ENCODE results near the gene DCLK1.
A peak's percentile ranks its signal among the peaks of the same experiment; 100 is the strongest.

Gene DCLK1

DNA sequence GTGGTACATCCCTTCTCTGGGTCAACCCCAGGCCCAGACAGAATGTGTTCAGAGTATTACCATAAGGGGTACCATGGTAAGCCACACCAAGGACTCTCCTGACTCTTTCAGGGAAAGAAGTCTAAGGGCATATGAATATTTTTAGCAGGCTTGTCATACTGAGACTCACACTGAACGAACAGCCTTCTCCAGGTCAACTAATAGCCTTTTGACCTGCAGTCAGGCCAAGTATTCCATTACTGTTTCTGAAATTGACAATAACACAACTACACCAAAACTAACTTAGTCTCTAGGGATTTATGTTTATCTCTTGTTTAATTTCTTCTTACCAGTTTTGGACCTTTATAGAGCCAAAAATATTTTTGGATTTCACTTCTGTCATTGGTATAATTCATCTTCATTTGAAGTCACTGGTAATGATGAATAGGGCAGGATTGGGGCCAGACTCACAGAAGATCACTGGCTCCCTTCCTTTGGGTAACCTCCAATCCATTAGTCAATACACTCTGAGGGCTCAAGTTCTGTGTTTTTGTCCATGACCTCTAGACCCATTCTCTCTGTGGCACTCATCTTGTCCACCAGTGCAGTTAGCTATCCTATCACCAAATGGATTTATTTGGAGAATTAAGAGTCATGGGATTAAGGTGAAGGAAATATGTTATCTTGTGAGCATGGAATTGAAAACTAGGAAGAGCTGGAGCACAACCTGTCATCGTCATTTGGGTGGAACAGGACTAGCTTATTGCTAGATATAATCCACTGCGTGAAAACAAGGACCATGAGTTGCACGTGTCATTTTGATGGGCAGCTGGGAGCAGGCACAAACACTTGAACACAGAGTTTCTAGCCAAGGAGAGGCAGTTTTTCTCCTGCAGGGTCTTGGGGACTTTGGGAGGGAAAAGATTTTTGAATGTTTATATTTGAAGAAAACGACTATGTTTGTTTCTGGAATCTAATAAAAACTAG is 313.3 kb downstream of the DCLK1 start:
- no peak for DNase-seq

DNA sequence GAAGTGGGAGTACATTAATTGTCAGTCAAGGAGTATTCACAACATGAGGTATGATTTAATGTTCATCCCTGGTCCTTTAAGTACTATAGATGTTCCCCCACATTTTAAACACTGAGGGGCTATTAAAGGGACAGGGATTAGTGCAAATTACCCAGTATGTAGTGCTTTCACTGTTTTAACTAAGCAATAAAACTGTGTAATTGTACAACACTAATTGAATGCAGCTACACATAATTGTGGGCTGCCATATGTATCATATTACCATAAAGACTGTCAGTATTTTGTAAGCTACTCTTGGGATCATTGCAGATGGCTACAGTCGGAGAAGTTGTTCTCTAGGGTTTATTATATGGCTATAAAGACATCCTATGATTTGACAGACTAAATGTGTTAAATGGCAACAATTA is 316.6 kb downstream of the DCLK1 start:
- DNase-seq = no peak

DNA sequence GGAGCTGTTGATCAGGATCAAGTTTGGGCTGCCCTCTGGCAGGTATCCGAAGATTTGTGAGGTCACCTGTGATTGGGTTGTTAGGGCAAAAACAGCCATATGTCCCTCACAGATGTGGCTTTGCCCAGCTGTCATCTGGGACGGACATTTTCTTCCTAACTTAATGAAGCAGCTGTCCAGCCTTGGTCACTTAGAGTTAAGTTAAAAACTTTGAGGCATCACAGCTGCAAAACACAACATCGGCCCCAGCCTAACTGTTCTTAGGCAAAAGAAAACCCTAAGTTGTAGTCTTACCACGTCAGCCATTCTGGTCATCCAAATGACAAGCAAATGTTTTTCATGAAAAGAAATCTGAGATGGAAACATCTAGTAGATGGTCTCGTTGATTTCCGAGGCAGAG is 318.4 kb downstream of the DCLK1 start:
- DNase-seq = no peak

DNA sequence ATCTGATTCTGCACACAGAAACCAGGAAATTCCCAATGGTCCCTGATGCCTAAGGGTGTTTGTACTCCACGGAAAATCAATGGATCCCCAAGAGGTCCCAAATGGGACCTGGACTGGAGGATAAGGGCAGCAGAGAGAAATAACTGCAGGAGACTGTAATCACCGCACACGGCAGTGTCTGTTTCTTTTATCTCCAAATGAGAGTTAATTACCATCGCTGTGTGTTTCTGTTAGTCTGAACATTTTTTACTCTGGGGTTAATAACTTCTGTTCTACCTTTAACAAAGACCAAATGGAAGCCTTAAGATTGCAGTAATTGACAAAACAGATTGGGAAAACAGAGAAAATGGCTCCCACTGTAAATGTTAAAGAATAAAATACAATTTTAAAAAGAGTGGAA is 320.9 kb downstream of the DCLK1 start:
- no peak for DNase-seq

DNA sequence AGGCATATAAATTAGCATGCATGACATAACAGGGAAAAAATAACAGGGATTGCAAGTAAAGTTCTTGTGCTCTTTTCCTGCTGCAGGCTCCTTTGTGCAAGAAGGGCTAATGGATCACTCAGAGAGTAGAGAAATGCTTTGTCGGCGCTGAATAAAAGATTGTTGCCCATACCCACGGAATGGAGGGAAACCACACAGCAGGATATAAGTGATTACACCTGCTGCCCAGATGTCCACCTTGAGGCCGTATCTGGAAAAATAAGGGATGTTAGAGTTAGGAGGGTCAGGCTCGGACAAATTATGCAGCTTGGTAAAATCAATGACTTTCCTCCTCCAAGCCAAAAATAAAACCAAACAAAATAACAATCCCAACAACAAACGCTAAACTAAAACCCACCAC is 322.3 kb downstream of the DCLK1 start:
- DNase-seq = no peak

DNA sequence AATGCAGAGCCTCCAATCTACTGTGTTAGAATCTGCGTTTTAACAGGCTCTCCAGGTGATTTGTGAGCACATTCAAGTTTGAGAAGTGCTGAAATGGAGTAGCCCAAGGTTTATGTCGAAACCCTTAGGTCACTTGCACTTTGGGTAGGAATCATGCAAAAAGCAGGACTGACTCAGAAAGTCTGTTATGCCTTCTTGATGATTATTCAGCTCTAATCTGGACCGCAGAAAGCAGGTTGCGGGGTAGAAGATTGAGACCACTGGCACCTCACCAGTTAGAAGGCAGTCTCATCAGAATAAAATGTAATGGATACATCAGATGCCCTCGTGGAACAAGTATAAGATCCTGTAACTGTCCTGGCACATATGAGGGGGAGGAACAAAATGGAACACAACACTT is 326.3 kb downstream of the DCLK1 start:
- DNase-seq = no peak

DNA sequence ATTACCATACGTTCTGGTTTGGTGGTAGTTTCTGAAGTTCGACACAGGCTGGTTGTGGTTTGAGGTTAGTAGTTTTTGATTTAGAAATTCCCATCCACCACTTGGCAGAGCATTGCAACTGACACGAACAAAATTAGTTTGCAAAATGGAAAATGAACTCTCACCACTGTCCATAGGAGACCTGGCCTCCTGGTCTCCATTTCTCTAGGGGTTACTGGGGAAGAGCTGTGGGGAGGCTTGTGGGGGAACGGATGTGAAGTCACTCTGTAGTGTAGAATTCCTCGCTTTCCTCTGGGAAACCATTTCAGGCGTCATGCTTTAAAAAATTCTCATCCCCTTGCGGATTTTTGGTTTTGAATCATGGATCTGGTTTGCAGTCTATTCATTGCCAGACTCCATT is 333.2 kb downstream of the DCLK1 start:
- no peak for DNase-seq

DNA sequence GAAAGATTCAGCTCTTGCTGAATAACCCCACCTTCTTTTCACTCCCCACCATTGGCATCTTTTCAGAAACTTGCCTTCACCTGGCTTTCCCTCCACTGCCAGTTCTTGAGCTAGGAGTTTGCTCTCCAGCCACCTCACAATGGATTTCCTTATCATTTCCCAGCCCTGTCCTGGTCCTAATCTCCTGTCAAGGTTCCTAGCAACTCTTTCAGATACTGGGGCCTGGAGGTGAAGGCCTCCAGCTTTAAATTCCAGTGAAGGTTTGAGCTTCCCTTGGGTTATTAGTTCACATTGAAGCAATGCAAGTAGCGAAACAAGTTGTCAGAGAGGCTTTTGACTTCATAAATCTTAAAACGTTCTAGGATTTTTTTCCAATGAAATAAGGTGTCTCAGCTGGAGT is 333.9 kb downstream of the DCLK1 start:
- DNase-seq = no peak

DNA sequence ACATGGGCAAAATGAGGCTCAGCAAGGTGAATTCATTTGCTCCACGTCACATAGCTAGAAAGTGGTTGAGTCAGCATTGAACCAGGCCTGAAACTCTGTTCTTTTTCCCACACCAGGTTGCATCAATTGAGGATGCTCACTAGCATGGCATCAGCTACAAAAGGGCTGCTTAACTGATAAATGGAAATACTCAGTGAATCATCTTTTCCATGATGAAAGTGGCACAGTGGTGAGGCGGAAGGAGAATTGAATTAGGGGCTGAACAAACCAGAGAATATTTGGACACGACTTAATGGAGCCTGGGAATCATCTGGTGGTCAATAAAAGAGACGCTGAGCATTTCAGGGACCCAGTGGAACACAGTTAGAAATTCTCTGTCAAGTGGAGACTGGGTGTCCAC is 334.6 kb downstream of the DCLK1 start:
- DNase-seq = no peak

DNA sequence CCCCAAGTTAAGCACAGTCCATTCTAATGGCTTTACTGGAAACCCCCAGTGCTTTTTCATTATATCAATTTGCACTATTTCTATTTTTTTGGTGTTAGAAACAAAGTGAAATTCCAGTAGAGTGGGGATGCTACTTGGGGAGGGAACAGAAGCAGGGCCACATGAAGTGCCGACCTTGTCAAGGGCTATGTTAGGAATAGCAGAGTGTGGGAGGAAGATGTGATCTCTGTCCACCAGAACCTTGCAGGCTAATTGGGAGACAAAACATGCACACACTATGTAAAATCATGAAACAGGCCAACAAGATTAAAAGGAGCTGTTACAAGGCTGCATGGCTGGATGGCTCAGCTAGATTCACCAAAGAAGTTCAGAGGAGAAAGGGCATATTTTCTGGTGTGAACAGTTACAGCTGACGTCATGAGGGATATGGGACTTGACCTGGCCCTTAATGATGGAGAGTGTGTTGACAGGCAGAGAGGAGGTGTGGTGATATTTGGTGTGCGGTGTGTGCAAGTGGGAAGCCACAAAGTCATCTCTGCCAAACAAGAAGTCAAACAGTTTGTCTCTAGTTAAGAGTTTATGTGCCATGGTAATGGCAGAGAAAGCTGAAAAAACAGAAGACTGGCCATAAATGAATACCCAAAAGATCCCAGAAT is 336.3 kb downstream of the DCLK1 start:
- DNase-seq = no peak

DNA sequence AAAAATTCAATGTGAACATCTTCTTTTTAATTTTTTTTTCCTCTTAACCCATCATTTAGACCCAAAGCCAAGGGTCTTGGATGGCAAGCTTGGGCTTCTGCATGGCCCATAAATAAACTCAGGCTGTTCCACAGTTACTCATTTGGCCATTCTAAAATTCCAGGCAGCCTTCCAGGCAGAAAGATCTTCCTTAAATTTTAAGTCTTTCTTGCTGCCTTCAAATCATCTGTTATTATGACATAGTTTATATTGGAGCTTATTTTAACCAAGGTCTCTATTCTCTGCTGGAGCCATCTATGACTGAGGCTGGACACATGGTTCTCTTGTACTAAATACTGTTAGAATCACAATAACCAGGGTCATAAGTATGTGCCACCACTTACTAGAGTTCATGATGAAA is 337.4 kb downstream of the DCLK1 start:
- no peak for DNase-seq

DNA sequence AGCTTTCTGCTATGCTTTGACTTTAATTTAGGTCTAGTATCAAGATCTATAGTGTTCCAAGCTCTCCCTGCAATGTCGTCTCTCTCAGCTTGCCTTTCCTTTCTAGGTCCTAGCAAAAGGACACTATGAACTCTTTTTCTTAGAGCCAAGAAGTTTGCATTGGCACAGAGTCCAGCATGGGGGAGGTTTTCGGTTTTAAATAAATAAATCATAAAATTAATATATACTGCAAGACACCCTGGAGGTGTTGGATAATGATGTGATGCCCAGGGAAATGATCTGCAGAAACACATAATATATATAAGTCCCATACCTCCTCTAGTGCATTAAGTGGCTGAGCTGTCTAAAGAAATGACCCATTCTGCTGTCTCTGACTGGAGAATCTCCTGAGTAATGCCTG is 338.3 kb downstream of the DCLK1 start:
- no peak for DNase-seq

DNA sequence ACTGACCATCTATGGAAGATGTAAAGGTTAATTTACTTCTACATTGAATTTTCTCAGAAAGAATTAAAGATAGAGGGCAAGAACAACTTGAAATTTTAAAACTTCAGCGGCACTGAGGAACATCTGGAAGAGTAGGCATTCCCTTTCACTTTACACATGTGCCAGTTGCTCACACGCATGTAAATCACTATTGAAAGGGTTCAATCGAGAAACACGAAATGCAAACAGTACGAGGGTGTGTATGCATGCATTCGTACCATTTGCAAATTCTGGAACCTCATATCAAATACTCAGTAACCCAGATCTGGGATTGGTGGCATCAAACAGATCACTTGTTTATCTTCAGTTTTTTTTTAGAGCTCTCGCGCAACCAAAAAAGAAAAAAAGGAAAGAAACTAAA is 339.2 kb downstream of the DCLK1 start:
- DNase-seq = no peak

DNA sequence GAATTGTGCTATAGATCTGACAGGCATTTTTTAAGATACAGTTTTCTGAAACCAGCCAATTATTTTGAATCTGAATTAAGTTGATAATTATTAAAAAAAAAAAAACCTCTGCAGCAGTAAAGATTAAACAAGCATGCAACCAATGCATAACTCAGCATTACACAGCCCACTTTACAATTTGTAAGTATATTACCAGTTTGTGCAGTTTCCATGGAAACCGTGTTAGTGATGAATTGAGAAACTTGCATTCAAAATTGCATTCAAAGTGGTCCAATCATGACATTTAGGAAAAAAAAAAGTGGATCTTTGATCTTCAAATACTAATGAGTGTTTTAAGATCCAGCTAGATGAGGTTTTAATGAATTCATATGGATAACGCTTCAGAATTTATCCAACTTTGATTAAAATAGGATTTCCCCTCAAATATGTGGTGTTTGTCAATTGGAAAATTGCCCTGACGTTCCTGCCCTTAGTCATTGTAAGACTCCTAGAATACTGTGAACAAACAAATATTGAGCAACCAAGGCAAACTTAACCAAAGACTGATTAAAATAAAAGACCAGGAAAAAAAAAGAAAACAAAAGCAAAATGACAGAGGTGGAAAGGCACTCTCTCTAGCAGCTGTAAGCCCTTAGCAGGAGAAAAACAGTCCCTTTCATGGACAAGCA is 339.9 kb downstream of the DCLK1 start:
- no peak for DNase-seq

DNA sequence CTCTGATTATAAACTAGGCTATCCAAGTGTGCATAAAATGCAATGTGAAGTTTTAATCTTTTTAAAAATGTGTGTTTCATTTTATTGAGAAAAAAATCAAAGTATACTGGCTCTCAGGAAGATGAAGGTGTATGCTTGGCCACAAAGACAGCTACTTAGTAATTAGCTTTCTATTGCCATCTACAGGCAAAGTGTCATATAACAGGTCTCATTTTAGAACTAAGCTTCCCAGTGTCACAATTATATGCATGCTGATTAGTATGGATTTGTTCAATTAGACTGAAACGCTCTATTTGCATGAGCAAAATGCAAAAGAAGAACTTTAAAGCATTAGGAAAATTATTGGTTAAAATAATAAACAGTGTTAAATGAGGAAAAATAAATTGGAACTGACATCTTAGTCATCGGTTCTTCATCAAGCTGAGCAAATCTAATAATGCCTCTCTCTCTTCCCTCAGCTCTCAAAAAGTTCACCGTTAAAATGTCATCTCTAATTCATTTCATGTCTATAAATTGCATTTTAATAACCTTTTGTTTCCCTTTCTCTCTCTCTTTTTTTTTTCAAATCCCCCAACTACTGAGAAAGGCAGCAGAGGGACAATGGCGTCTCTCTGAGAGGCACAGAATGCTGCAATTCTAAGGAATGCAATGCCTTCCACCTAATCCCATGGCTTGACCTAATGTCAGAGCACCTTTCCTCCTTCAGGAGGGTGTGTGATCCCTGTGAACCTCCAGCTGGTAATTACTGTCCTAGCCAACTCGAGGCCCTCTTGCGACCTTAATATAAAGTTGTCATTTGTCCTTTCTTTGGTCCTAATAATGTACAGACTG is 341.6 kb downstream of the DCLK1 start:
- DNase-seq = peak; percentile 33

DNA sequence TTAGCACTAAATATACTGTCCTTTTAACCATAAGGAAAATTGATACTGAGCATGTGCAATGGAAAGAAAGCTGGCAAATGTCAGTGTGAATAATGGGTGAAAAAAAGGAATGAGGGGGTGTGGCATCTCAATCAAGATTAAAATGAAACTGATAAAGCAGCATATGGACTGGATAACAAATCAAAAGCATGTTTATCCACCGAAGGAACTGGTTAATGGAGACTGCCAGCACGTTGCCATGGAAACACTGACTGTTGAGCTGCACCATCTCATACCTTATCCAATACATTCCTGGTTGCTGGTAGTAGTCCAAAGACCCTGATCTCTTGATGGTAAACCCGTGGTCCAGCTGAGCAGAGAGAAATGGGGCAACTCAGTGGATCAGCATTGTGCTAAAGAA is 343.2 kb downstream of the DCLK1 start:
- DNase-seq = no peak

DNA sequence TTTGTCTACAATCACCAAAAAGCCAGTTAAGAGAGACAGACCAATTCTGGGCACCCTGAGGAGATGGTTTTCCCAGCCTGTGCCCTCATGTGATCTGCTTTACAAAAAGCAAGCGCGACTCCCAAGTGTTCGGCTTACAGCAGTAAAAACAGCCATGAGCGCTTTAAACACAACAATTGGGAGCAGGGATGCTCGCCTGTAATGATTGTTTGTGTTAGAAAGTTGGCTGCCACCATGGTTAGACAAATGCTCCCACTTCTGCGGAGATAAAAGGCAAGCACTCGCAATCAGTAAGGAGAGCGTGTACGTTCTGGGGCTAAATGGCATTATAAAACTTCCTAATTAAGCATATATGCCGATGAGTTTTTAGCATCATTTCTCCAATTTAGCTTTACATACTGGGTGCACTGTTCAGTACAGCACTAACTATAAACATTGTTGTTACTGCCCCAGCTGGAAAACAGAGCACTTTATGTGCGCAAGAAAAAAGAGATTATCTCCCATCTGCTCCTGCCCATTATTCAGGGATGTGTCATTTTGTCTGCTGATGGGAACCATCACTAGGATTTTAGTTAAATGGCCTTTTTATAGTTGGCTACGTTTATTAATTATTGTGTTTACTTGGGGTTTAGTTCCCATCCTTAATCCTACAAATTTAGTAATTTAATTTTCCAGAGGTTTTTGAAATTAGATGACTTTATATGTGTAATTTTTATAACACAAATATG is 345.4 kb downstream of the DCLK1 start:
- DNase-seq = no peak

DNA sequence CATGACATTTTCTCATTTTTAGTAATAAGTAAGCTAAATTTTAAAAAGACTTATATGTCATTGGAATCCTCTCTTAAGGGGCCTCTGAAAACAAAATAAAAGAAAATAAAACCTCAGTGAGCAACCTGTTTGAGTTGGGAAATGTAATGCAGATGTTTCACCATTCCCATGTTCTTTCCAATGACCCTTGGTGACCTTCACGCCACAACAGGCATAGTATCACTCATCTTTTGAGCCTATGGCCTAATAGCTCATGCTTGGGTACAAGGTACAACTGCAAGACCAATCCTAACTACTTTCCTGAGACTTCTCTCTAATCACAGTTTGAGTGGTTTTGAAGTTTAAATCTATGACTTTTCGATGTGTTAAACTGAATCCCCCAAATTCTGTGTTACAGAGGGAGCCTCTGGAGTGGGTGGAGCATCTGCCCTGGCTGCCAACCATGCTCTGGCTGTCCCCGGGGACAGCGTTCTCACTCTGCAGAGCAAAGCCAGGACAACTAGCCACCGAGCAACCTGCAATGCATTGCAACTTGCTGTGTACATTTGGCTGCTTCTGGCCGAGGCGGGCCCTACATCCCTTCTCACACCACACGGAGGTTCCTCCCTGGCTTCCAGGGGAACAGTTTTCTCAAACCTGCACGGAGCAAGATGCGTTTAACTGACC is 346.8 kb downstream of the DCLK1 start:
- DNase-seq = no peak

DNA sequence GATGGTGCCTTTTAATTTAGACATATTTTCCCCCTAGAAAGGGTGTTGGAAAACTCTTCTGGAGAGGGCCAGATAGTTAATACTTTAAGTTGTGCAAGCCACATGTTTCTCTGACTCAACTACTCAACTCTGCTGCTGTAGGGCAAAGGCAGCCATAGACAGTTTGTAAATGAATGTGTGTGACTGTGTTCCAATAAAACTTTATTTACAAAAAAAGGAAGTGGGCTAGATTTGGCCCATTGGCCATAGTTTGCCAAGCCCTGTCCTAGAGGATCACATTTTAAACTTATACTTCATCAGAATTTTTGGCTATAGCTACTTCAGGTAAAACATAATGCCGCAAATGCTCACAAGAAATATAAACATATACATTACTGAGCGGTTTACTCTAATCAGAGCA is 348.4 kb downstream of the DCLK1 start:
- no peak for DNase-seq

DNA sequence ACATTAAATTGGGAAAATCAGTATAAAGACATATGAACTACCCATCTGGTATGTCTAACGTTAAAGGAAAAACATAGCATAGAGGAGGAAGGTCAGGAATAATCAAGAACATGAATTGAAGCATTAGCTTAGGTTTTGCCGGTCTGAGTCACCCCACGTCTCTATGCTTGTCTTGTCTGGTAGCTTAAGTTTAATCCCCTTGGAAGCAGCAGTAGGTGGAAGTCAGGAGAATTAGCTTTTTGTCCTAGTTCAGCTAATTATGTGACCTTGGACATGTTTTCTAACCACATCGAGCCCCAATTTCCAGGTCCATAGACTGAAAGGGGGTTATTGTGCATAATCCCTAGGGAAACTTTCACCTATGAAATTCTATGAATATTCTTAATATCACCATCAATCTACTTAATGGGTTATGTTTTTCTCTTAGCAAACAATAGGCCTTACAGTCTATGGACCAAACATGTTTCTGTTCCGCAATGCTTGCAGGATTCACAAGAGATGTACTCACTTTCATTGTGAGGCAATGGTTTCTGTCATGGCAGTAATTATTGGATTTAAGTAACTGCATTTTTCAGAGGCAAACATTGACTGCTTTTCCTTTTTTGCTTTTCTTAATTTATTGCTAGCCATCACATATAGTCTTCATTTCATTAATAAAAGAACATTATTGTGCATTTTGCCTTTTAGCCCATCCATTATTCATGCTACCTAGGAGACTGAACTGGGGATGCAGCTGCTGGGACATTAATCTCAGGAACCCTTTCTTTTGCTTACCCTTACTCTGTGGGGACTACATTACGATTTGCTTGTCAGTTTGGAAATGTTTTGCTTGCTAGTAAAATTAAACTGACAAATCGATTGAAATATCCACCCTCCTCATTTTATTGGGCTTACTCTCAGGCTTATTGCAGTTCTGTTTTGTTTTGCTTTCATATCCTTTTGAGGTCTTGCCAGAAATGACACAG is 349.9 kb downstream of the DCLK1 start:
- no peak for DNase-seq
